GM23338 (cell line): ENCODE data around the gene SLAMF6. TPM values are rescaled to one million over a fixed set of nuclear protein-coding genes. Genes with fewer than 3 reads are reported as not detected.
"Not testable (repeated sequence)": the region's sequence is repeated elsewhere in the genome, so short reads cannot be mapped to it uniquely, and the experiment has no call there.

Experiments
- ATAC-seq: fragments of 200-7000 bp; cut with Tn5 transposase; 3 replicates; pipeline ENCODE4 v1.9.1; 2020
- DNase-seq: peaks from one replicate; pipeline ENCODE4 v3.0.0-alpha.2; 2015; ENCODE audit warnings: low spot score
- H2AFZ ChIP-seq: fragments of 200-600 bp; sonication (generic); 2 replicates; pipeline ENCODE4 v1.8.0; 2016; ENCODE audit warnings: antibody characterized with exemption, mild to moderate bottlenecking, moderate library complexity
- H3F3A ChIP-seq: fragments of 200-600 bp; sonication (generic); replicated peaks from 2 replicates; pipeline ENCODE4 v1.8.0; 2017; ENCODE audit warnings: antibody characterized with exemption, mixed run types, low read depth
- H3K27ac ChIP-seq: fragments of 200-600 bp; sonication (generic); 2 replicates; pipeline ENCODE4 v1.6.1; 2016; ENCODE audit warnings: low read depth
- H3K27me3 ChIP-seq: fragments of 200-600 bp; sonication (generic); 2 replicates; pipeline ENCODE4 v1.8.0; 2016; ENCODE audit warnings: mild to moderate bottlenecking, mixed run types, moderate library complexity; ENCODE audit not compliant: insufficient read depth
- H3K36me3 ChIP-seq: fragments of 200-600 bp; sonication (generic); 2 replicates; pipeline ENCODE4 v1.8.0; 2016; ENCODE audit warnings: mild to moderate bottlenecking; ENCODE audit not compliant: insufficient read depth
- H3K4me1 ChIP-seq: fragments of 200-600 bp; sonication (generic); 2 replicates; pipeline ENCODE4 v1.8.0; 2016; ENCODE audit warnings: mild to moderate bottlenecking, moderate library complexity; ENCODE audit not compliant: insufficient read depth
- H3K4me2 ChIP-seq: fragments of 200-600 bp; sonication (generic); 2 replicates; pipeline ENCODE4 v1.7.1; 2017; ENCODE audit warnings: mixed run types
- H3K4me3 ChIP-seq: fragments of 200-600 bp; sonication (generic); 2 replicates; pipeline ENCODE4 v1.6.1; 2016; ENCODE audit warnings: mixed run types
- H3K79me2 ChIP-seq: fragments of 200-600 bp; sonication (generic); replicated peaks from 2 replicates; pipeline ENCODE4 v1.8.0; 2017; ENCODE audit warnings: mild to moderate bottlenecking; ENCODE audit not compliant: insufficient read depth
- H3K9me2 ChIP-seq: fragments of 200-600 bp; sonication (generic); 2 replicates; pipeline ENCODE4 v1.8.0; 2017; ENCODE audit not compliant: insufficient read depth
- H4K20me1 ChIP-seq: fragments of 200-600 bp; sonication (generic); replicated peaks from 2 replicates; pipeline ENCODE4 v1.8.0; 2017; ENCODE audit warnings: mild to moderate bottlenecking; ENCODE audit not compliant: insufficient read depth
- H3K27ac Mint-ChIP-seq: 2 replicates; pipeline ENCODE4 v1.8.0; 2020; ENCODE audit warnings: inconsistent platforms, mild to moderate bottlenecking, moderate library complexity, mixed read lengths
- H3K27me3 Mint-ChIP-seq: 3 replicates; pipeline ENCODE4 v1.8.0; 2022; ENCODE audit warnings: low read depth, mild to moderate bottlenecking, moderate library complexity, mixed read lengths, inconsistent platforms; ENCODE audit not compliant: insufficient read depth, poor library complexity
- H3K36me3 Mint-ChIP-seq: 3 replicates; pipeline ENCODE4 v1.8.0; 2021; ENCODE audit warnings: low read depth, mild to moderate bottlenecking, inconsistent platforms, moderate library complexity, mixed read lengths
- H3K4me1 Mint-ChIP-seq: 3 replicates; pipeline ENCODE4 v1.8.0; 2020; ENCODE audit warnings: mild to moderate bottlenecking, inconsistent platforms, mixed read lengths
- H3K4me3 Mint-ChIP-seq: 3 replicates; pipeline ENCODE4 v1.8.0; 2021; ENCODE audit warnings: moderate library complexity, mild to moderate bottlenecking, inconsistent platforms, mixed read lengths
- H3K9me3 Mint-ChIP-seq: 3 replicates; pipeline ENCODE4 v1.8.0; 2020; ENCODE audit warnings: moderate library complexity, mild to moderate bottlenecking, inconsistent platforms, mixed read lengths
- CREB1 ChIP-seq: fragments of 250-450 bp; sonication (Bioruptor Pico); IDR thresholded peaks from 2 replicates; pipeline ENCODE4 v1.5.0; 2020; ENCODE audit warnings: low read depth, mild to moderate bottlenecking, moderate library complexity
- CTCF ChIP-seq, 2 experiments: fragments of 200-600 bp in 1 of 2; sonication (generic) in 1 of 2; conservative IDR thresholded peaks; 2 replicates each; pipeline versions ENCODE4 v1.5.1 to v1.6.1; 2016 to 2017; ENCODE audit warnings: antibody characterized with exemption in 2 of 2, low read depth in 2 of 2, mild to moderate bottlenecking in 2 of 2, moderate library complexity in 1 of 2
- JUNB ChIP-seq: IDR thresholded peaks from one replicate; pipeline ENCODE4 v1.6.1; 2016; ENCODE audit warnings: antibody characterized with exemption; ENCODE audit not compliant: unreplicated experiment
- ZNF331 ChIP-seq: fragments of 250-450 bp; sonication (Bioruptor Pico); IDR thresholded peaks from 2 replicates; pipeline ENCODE4 v1.5.0; 2020; ENCODE audit warnings: low read depth, mild to moderate bottlenecking, moderate library complexity
- polyA plus RNA-seq: library from polyadenylated mRNA; unstranded; fragments of >200 nt; fragmentation: Nextera tagmentation; extraction: Ambion mirVana; gene quantifications from 2 replicates; pipeline ENCODE4 v1.2.1, GENCODE V29; 2016
- total RNA-seq: library from RNA; depleted of rRNA; stranded (reverse); fragments of >200 nt; shearing (Covaris generic); gene quantifications from 2 replicates; pipeline ENCODE4 v1.2.3, GENCODE V29; 2014

Gene SLAMF6
- total and polyA plus RNA-seq, 2 experiments from 2014 or later: not detected

- not testable (repeated sequence) for H3K27me3 ChIP-seq, H3K4me3 ChIP-seq, H3K9me2 ChIP-seq, H3K27me3 Mint-ChIP-seq, H3K4me1 ChIP-seq, H3K79me2 ChIP-seq, H3K36me3 ChIP-seq, H3K27ac Mint-ChIP-seq, ATAC-seq, H3K4me1 Mint-ChIP-seq, H3K4me3 Mint-ChIP-seq, H3K36me3 Mint-ChIP-seq, DNase-seq, H3K4me2 ChIP-seq, H3F3A ChIP-seq, H3K27ac ChIP-seq, H2AFZ ChIP-seq, H4K20me1 ChIP-seq
- H3K9me3 Mint-ChIP-seq: peaks cover 16% of the 10 kb centered on the region
These were observed 40.2 kb upstream of the SLAMF6 start for GRCh38 chr1:160563230-160563629.

- not testable (repeated sequence) for H3K4me1 Mint-ChIP-seq, H3K27ac Mint-ChIP-seq, H4K20me1 ChIP-seq, H3K4me2 ChIP-seq, H3K4me1 ChIP-seq, H3K4me3 Mint-ChIP-seq, H3K27ac ChIP-seq, H3K27me3 ChIP-seq, H3K36me3 ChIP-seq, ATAC-seq, H3F3A ChIP-seq, H3K27me3 Mint-ChIP-seq, H3K79me2 ChIP-seq, DNase-seq, H2AFZ ChIP-seq, H3K4me3 ChIP-seq, H3K36me3 Mint-ChIP-seq, H3K9me2 ChIP-seq
- peaks cover 16% of the 10 kb centered on the region for H3K9me3 Mint-ChIP-seq
These were observed 39.7 kb upstream of the SLAMF6 start for GRCh38 chr1:160562745-160563144.

GRCh38 chr1:160560806-160561205 is 37.8 kb upstream of the SLAMF6 start:
- Mint-ChIP-seq H3K27ac (no peak overlapping the region), H3K27me3 (no peaks in the 10 kb centered on the region), H3K36me3 (no peaks in the 10 kb centered on the region), H3K9me3 (peaks cover 16% of the 10 kb centered on the region), H3K4me3 (no peak overlapping the region), H3K4me1 (no peaks in the 10 kb centered on the region)
- Histone ChIP-seq H3K27ac (no peak overlapping the region), H3K36me3 (peaks cover 3% of the 10 kb centered on the region; the same call in 1 of the 2 replicates), H3K4me3 (no peak overlapping the region), H3F3A (no peaks in the 10 kb centered on the region), H3K27me3 (no peaks in the 10 kb centered on the region), H3K4me1 (no peaks in the 10 kb centered on the region), H2AFZ (no peak overlapping the region), H4K20me1 (no peaks in the 10 kb centered on the region), H3K4me2 (no peak overlapping the region), H3K79me2 (no peaks in the 10 kb centered on the region), H3K9me2 (peaks cover 6% of the 10 kb centered on the region; the same call in 1 of the 2 replicates)
- TF ChIP-seq CTCF (conservative IDR thresholded peaks at IDR 0.05; ENCODE audit: low read depth in 2 of 2): no peak
- TF ChIP-seq JUNB: no peak
- TF ChIP-seq CREB1 (CRISPR knock-in tag): no peak
- no peak for TF ChIP-seq ZNF331 (CRISPR knock-in tag)
- DNase-seq (no peak), ATAC-seq (no peak)
